ENCODE results near the gene COA1. TPM values are rescaled to one million over a fixed set of nuclear protein-coding genes. Genes with fewer than 3 reads are reported as not detected.

Gene COA1
- polyA plus RNA-seq, 2 of the 4 experiments (the other 2 are of a cell fraction): 57.5 to 91.4 TPM

GRCh38 chr7:43760861-43761260 is 31.5 kb upstream of the COA1 start:
- TF ChIP-seq SMC3 (IDR thresholded peaks at IDR 0.05): no peak
- no peak for TF ChIP-seq RAD21 (conservative IDR thresholded peaks at IDR 0.05 in 1 of 2, IDR thresholded peaks at IDR 0.05 in 1 of 2)
- no peak for TF ChIP-seq ELK1 (IDR thresholded peaks at IDR 0.05; ENCODE audit: low read depth, low read length)
- no peak for TF ChIP-seq FOSB (CRISPR knock-in tag; IDR thresholded peaks at IDR 0.05)
- TF ChIP-seq MYC (IDR thresholded peaks at IDR 0.05; ENCODE audit: borderline replicate concordance, low read length): no peak
- no peak for TF ChIP-seq CHD2 (IDR thresholded peaks at IDR 0.05; ENCODE audit: low read length, partially characterized antibody)
- no peak for TF ChIP-seq FOSL2 (IDR thresholded peaks at IDR 0.05)
- no peak for TF ChIP-seq FOSL2 (CRISPR knock-in tag; IDR thresholded peaks at IDR 0.05)
- TF ChIP-seq, protein P1, sequence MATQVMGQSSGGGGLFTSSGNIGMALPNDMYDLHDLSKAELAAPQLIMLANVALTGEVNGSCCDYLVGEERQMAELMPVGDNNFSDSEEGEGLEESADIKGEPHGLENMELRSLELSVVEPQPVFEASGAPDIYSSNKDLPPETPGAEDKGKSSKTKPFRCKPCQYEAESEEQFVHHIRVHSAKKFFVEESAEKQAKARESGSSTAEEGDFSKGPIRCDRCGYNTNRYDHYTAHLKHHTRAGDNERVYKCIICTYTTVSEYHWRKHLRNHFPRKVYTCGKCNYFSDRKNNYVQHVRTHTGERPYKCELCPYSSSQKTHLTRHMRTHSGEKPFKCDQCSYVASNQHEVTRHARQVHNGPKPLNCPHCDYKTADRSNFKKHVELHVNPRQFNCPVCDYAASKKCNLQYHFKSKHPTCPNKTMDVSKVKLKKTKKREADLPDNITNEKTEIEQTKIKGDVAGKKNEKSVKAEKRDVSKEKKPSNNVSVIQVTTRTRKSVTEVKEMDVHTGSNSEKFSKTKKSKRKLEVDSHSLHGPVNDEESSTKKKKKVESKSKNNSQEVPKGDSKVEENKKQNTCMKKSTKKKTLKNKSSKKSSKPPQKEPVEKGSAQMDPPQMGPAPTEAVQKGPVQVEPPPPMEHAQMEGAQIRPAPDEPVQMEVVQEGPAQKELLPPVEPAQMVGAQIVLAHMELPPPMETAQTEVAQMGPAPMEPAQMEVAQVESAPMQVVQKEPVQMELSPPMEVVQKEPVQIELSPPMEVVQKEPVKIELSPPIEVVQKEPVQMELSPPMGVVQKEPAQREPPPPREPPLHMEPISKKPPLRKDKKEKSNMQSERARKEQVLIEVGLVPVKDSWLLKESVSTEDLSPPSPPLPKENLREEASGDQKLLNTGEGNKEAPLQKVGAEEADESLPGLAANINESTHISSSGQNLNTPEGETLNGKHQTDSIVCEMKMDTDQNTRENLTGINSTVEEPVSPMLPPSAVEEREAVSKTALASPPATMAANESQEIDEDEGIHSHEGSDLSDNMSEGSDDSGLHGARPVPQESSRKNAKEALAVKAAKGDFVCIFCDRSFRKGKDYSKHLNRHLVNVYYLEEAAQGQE (IDR thresholded peaks at IDR 0.05): no peak
- TF ChIP-seq FOXS1 (CRISPR knock-in tag; IDR thresholded peaks at IDR 0.05): no peak
- TF ChIP-seq GATA3 (IDR thresholded peaks at IDR 0.05; ENCODE audit: borderline replicate concordance): no peak
- no peak for TF ChIP-seq MAX (IDR thresholded peaks at IDR 0.05)
- FAIRE-seq (no peak), ATAC-seq (no peak), DNase-seq (ENCODE audit: low read depth in 1 of 2, low spot score in 1 of 2) (no peak)
- H3K9me3 ChIP-seq: no peaks in the 10 kb centered on the region
- POLR2A ChIA-PET: interaction anchor here (0.6 to 3.0 kb wide), 3 partner anchors 18 to 68 kb away, joined by 3 to 16 read pairs (median 4); partner anchors contain the start of gene COA1
- H3K4me2 ChIP-seq: no peak overlapping the region
- no peak overlapping the region for H3K4me3 ChIP-seq
- CTCF ChIA-PET: interaction anchor here (0.7 to 7.5 kb wide), 3 partner anchors 49 to 77 kb away, joined by 3 to 42 read pairs (median 3); no protein-coding TSS in a partner anchor
- no peak overlapping the region for H3K27ac ChIP-seq
- 95% methylated on average over 5 of the region's 5 CpGs for WGBS (ENCODE audit: missing lambda C conversion rate)
- peaks cover 64% of the 10 kb centered on the region for H3K4me1 ChIP-seq

- ChIA-PET CTCF (interaction anchor here (0.7 to 7.5 kb wide), 5 partner anchors 8 to 79 kb away, joined by 3 to 42 read pairs (median 4); no protein-coding TSS in a partner anchor), POLR2A (interaction anchor here (1.0 to 3.0 kb wide), 5 partner anchors 9 to 176 kb away, joined by 3 to 16 read pairs (median 3); partner anchors contain the start of genes COA1 and STK17A)
- no peaks in the 10 kb centered on the region for H3K9me3 ChIP-seq
- peak overlapping the region; percentile 74 to 95 for H3K27ac ChIP-seq
- DNase-seq (ENCODE audit: low read depth in 1 of 2, low spot score in 1 of 2) (no peak), FAIRE-seq (no peak), ATAC-seq (peak; percentile 84 to 85)
- H3K4me1 ChIP-seq: peaks cover 48% of the 10 kb centered on the region
- WGBS (ENCODE audit: missing lambda C conversion rate): 12% methylated on average over 21 of the region's 56 CpGs
- H3K4me2 ChIP-seq: peak overlapping the region; percentile 76
- H3K4me3 ChIP-seq: peak overlapping the region; percentile 53
- TF ChIP-seq ZNF302 (CRISPR knock-in tag; IDR thresholded peaks at IDR 0.05) (no peak), CHD4 (IDR thresholded peaks at IDR 0.05; ENCODE audit: borderline replicate concordance) (no peak), HOXA7 (CRISPR knock-in tag; IDR thresholded peaks at IDR 0.05) (no peak), HEYL (CRISPR knock-in tag; IDR thresholded peaks at IDR 0.05) (no peak), SREBF2 (IDR thresholded peaks at IDR 0.05) (no peak), CBX2 (IDR thresholded peaks at IDR 0.05; ENCODE audit: borderline replicate concordance, low read depth) (no peak), NPAS2 (CRISPR knock-in tag; IDR thresholded peaks at IDR 0.05; ENCODE audit: borderline replicate concordance) (no peak), POLR2AphosphoS2 (conservative IDR thresholded peaks at IDR 0.05; ENCODE audit: low read length) (no peak), NFE2L2 (conservative IDR thresholded peaks at IDR 0.05; ENCODE audit: low read length) (no peak), TP53 (CRISPR knock-in tag; IDR thresholded peaks at IDR 0.05) (no peak), RAD21 (conservative IDR thresholded peaks at IDR 0.05 in 1 of 2, IDR thresholded peaks at IDR 0.05 in 1 of 2) (no peak), MAX (IDR thresholded peaks at IDR 0.05) (peak; percentile 29; the same call in 1 of the 2 replicates), RNF2 (IDR thresholded peaks at IDR 0.05; ENCODE audit: borderline replicate concordance, low read depth) (0 out of 2 replicates have a peak, but pooled peaks have one; percentile 35), ZSCAN20 (CRISPR knock-in tag; IDR thresholded peaks at IDR 0.05) (no peak), ESRRA (IDR thresholded peaks at IDR 0.05; ENCODE audit: borderline replicate concordance, low read length) (no peak), TFCP2L1 (CRISPR knock-in tag; IDR thresholded peaks at IDR 0.05) (no peak)
- TF ChIP-seq, protein P2, sequence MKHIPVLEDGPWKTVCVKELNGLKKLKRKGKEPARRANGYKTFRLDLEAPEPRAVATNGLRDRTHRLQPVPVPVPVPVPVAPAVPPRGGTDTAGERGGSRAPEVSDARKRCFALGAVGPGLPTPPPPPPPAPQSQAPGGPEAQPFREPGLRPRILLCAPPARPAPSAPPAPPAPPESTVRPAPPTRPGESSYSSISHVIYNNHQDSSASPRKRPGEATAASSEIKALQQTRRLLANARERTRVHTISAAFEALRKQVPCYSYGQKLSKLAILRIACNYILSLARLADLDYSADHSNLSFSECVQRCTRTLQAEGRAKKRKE (CRISPR knock-in tag; IDR thresholded peaks at IDR 0.05; ENCODE audit: low read depth): no peak
- TF ChIP-seq, protein P3, sequence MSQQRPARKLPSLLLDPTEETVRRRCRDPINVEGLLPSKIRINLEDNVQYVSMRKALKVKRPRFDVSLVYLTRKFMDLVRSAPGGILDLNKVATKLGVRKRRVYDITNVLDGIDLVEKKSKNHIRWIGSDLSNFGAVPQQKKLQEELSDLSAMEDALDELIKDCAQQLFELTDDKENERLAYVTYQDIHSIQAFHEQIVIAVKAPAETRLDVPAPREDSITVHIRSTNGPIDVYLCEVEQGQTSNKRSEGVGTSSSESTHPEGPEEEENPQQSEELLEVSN (IDR thresholded peaks at IDR 0.05; ENCODE audit: borderline replicate concordance, low read depth): no peak; the same call in 1 of the 2 replicates
- TF ChIP-seq, protein P4, sequence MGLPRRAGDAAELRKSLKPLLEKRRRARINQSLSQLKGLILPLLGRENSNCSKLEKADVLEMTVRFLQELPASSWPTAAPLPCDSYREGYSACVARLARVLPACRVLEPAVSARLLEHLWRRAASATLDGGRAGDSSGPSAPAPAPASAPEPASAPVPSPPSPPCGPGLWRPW (IDR thresholded peaks at IDR 0.05): no peak
Measured at GRCh38 chr7:43758822-43759683, 29.7 kb upstream of the COA1 start.

Measured in A549 (cell line).